ENCODE results near the gene DDX25. TPM values are rescaled to one million over a fixed set of nuclear protein-coding genes. Genes with fewer than 3 reads are reported as not detected.

The DDX25 gene
- polyA plus RNA-seq, 3 donors from 2014 or later = not detected

DNA sequence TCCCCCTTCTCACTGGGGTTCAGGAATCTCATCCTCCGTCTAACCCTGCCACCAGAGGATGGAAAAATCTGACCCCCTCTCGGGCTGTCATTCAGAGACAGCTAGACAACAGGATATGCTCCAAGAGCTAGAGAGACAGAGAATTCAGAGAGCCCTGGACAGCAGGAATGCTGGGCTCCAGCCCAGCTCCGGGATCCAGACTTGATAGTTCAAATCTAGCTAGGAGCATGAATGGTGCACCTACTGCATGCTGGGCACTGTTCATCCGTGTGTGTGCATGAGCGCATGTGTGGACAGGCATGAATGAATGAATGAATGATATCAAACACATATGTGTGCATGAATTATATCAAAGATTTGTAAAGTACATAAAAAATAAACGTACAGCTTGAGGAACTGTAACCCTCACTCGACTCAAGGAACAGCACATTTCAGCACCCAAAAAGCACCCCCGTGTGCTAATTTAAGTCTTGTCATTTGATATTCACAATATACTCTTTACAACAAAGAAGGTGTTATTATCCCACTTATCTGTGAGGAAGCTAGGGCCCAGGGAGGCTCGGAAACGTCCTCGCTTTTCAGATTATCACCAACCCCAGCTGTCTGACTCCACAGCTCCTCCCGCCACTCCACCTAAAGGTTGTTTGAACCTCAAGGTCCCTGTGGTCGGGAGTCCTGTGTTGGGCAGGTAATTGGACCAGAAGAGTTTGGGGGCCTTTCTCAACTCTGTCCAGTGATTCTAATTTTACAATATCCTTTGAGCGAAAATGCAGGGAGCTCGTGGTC lies 40.9 kb downstream of the DDX25 start:
- Mint-ChIP-seq H3K27me3 (ENCODE audit: low read depth in 3 of 3) (peaks cover 1 to 12% (median 2%) of the 10 kb centered on the region in 3 donors), H3K4me1 (no peaks in the 10 kb centered on the region), H3K27ac (no peak overlapping the region), H3K4me3 (no peak overlapping the region), H3K36me3 (no peaks in the 10 kb centered on the region), H3K9me3 (no peaks in the 10 kb centered on the region)
- no peak for DNase-seq

DNA sequence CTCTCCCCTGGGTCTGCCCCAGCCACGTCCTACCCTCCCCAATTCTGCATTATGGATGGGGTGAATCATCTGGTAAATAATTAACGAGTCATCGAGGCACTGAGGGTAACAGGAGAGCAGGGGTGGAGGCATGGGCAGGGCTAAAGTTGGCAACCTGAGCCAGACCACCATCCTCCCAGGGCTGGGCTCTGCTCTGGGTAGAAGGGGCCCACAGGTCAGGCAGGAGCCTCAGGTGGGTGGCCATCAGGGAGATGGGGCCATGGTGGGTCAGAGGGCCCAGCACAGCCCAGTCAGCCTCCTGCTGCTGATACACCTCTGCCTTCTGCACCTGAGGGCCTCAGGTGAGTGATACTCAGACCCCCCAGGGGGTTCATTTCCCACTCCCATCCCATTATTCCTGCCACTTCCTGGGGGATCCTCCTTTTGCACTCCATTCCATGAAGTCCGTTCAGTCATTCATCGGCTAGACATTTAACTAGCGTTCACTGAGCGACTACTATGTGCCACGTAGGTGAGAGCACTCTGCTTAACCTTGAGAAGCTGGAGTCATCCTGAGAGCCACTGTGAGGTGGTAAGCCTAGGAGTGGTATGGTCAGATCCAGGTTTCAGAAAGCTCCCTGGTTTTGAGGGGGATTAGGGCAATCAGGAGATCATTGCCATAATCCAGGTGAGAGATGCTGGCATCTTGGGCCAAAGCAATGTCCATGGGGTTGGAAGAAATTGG lies 41.7 kb downstream of the DDX25 start, which contains the start of gene VSIG10L2:
Gene VSIG10L2, plus strand, starts transcription at position 248 of the 724 bp plus-strand sequence. Its CDS starts 12 bp downstream, at position 260.
- H3K4me1 Mint-ChIP-seq = no peaks in the 10 kb centered on the region
- DNase-seq = no peak
- no peak within 1 kb of the TSS for H3K4me3 Mint-ChIP-seq
- H3K36me3 Mint-ChIP-seq = no peaks in the 10 kb centered on the region
- H3K9me3 Mint-ChIP-seq = no peaks in the 10 kb centered on the region
- H3K27me3 Mint-ChIP-seq (ENCODE audit: low read depth in 3 of 3) = peaks cover 1 to 12% (median 2%) of the 10 kb centered on the region in 3 donors
- H3K27ac Mint-ChIP-seq = no peak within 1 kb of the TSS

DNA sequence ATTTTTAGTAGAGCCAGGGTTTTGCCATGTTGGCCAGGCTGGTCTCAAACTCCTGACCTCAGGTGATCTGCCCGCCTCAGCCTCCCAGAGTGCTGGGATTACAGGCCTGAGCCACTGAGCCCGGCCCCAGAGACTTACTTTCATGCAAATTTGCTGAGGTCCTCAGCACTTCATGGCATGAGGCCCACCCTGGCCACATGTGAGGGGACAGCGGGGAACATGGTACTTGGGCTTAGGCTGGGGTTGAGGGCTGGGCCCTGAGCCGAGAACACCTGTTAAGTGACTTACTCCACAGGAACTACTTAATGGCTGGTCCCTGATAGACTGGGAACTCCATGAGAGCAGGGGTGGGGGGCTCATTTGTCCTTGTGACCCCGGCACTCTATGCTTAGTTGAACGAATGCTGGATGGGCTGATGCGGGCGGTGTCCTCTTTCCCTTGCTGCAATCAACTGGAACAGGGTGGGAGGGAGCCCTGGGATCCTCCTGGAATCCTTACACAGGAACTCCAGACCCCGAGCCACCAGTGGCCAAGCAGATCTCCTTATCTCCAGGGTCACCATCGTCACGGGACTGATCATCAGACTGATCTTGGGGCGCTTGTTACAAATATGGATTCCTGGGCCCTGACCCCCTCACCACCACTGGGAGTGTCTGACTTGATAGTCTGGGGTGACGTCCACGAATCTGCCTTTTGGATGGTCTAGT lies 42.6 kb downstream of the DDX25 start:
- Mint-ChIP-seq H3K27ac (no peak overlapping the region), H3K4me3 (no peak overlapping the region), H3K4me1 (no peaks in the 10 kb centered on the region), H3K9me3 (no peaks in the 10 kb centered on the region), H3K36me3 (no peaks in the 10 kb centered on the region), H3K27me3 (ENCODE audit: low read depth in 3 of 3) (peaks cover 1 to 14% (median 2%) of the 10 kb centered on the region in 3 donors)
- no peak for DNase-seq

GRCh38 chr11:125947419-125948277 lies 43.3 kb downstream of the DDX25 start:
- DNase-seq = no peak
- no peaks in the 10 kb centered on the region for H3K4me1 Mint-ChIP-seq
- no peak overlapping the region for H3K4me3 Mint-ChIP-seq
- H3K36me3 Mint-ChIP-seq = no peaks in the 10 kb centered on the region
- H3K27me3 Mint-ChIP-seq (ENCODE audit: low read depth in 3 of 3) = peaks cover 1 to 14% (median 2%) of the 10 kb centered on the region in 3 donors
- no peak overlapping the region for H3K27ac Mint-ChIP-seq
- no peaks in the 10 kb centered on the region for H3K9me3 Mint-ChIP-seq

- no peaks in the 10 kb centered on the region for H3K4me1 Mint-ChIP-seq
- no peak overlapping the region for H3K4me3 Mint-ChIP-seq
- H3K9me3 Mint-ChIP-seq = no peaks in the 10 kb centered on the region
- DNase-seq = no peak
- no peaks in the 10 kb centered on the region for H3K36me3 Mint-ChIP-seq
- H3K27me3 Mint-ChIP-seq (ENCODE audit: low read depth in 3 of 3) = peaks cover 1 to 14% (median 2%) of the 10 kb centered on the region in 3 donors
- H3K27ac Mint-ChIP-seq = no peak overlapping the region
Observed at GRCh38 chr11:125948278-125949051, 44.2 kb downstream of the DDX25 start.

- Mint-ChIP-seq H3K4me3 (no peak overlapping the region), H3K27ac (no peak overlapping the region), H3K27me3 (ENCODE audit: low read depth in 3 of 3) (peaks cover 1 to 9% (median 2%) of the 10 kb centered on the region in 3 donors), H3K36me3 (no peaks in the 10 kb centered on the region), H3K4me1 (no peaks in the 10 kb centered on the region), H3K9me3 (no peaks in the 10 kb centered on the region)
- no peak for DNase-seq
Observed at GRCh38 chr11:125949271-125950177, 45.2 kb downstream of the DDX25 start.

DNA sequence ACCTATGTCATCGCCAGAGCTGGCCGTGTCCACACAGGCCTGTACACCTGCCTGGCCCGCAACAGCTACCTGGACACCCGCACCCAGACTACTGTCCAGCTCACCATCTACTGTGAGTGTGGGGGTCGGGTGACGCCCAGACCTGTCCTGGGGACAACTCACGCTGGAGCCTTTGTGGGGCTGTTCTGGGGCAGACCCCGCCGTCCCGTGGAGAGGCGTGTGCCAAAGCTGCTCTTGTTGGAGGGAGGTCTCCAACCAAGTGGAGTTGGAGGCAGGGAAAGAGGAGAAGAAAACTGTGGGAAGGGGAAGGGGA lies 45.8 kb downstream of the DDX25 start:
- Mint-ChIP-seq H3K36me3 (no peaks in the 10 kb centered on the region), H3K27ac (no peak overlapping the region), H3K4me3 (no peak overlapping the region), H3K27me3 (ENCODE audit: low read depth in 3 of 3) (peaks cover 0 to 4% (median 1%) of the 10 kb centered on the region in 3 donors), H3K9me3 (no peaks in the 10 kb centered on the region), H3K4me1 (no peaks in the 10 kb centered on the region)
- no peak for DNase-seq

- H3K36me3 Mint-ChIP-seq = no peaks in the 10 kb centered on the region
- H3K27me3 Mint-ChIP-seq (ENCODE audit: low read depth in 3 of 3) = peaks cover 0 to 4% (median 3%) of the 10 kb centered on the region in 3 donors
- no peak overlapping the region for H3K27ac Mint-ChIP-seq
- no peak overlapping the region for H3K4me3 Mint-ChIP-seq
- no peaks in the 10 kb centered on the region for H3K9me3 Mint-ChIP-seq
- no peaks in the 10 kb centered on the region for H3K4me1 Mint-ChIP-seq
- DNase-seq = no peak
Observed at GRCh38 chr11:125950696-125951651, 46.7 kb downstream of the DDX25 start.

DNA sequence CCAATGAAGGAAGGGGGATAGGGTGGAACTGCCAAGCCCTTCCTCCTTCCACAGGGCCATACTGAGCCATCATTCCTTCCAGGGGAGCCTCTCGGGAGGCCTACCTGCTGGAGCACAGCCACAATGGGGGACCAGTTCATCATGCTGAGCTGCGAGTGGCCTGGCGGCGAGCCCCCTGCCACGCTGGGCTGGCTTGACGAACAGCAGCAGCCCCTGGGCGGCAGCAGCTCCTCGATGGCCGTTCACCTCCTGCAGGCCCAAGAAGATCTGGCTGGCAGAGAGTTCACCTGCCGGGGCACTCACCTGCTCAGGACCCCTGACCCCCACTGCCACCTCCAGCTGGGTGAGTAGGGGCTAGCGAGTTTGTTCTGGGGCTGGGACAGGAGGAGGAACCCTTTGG lies 47.4 kb downstream of the DDX25 start:
- no peak for DNase-seq
- peaks cover 0 to 7% (median 1%) of the 10 kb centered on the region in 3 donors for H3K27me3 Mint-ChIP-seq (ENCODE audit: low read depth in 3 of 3)
- no peak overlapping the region for H3K27ac Mint-ChIP-seq
- H3K36me3 Mint-ChIP-seq = no peaks in the 10 kb centered on the region
- H3K4me3 Mint-ChIP-seq = no peak overlapping the region
- no peaks in the 10 kb centered on the region for H3K9me3 Mint-ChIP-seq
- H3K4me1 Mint-ChIP-seq = no peaks in the 10 kb centered on the region

DNA sequence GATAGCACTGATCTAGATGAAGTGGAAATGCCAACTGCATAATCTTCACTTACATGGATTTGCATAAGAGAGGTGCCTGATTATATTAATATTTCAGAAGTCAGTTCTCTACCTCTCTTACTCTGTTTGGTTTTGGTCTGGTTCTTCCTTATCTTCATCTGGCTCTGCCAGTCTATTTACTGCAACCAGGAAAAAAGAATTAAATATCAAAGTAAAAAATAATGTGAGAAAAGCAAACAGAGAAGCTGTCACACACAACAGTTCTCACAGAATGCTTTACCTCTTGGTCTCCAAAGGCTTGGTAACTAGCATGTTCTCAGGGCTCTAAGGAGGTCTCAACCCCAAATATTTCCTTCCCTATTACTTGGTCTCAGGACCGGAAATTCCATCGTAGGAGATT lies 48.3 kb downstream of the DDX25 start:
- Mint-ChIP-seq H3K4me1 (no peaks in the 10 kb centered on the region), H3K9me3 (no peaks in the 10 kb centered on the region), H3K36me3 (no peaks in the 10 kb centered on the region), H3K27me3 (ENCODE audit: low read depth in 3 of 3) (peaks cover 0 to 6% (median 1%) of the 10 kb centered on the region in 3 donors), H3K4me3 (no peak overlapping the region), H3K27ac (no peak overlapping the region)
- DNase-seq = no peak

DNA sequence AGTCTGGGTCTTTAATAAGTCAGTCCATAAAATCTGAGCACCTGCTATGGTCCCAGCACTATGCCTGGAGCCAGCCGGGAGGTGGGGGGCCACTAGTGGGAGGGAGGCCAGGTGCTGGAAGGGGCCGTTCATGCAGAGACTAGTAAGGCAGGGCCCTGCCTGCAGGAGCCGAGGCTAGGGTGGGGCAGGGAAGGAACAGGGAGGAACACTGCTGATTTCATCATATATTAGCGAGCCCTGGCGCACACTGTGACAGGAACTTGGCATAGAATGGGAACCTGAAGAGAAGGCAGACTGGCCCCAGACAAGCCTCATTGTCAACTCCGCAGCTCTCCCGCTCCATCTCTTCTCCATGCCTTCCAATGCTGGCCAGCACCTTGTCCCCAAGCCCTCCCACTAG lies 48.7 kb downstream of the DDX25 start:
- Mint-ChIP-seq H3K27me3 (ENCODE audit: low read depth in 3 of 3) (peaks cover 1 to 9% (median 3%) of the 10 kb centered on the region in 3 donors), H3K9me3 (no peaks in the 10 kb centered on the region), H3K4me3 (no peak overlapping the region), H3K27ac (no peak overlapping the region), H3K36me3 (no peaks in the 10 kb centered on the region), H3K4me1 (no peaks in the 10 kb centered on the region)
- DNase-seq = no peak

Measured in immature natural killer cell (primary cell).